Activated effector memory CD4-positive, alpha-beta T cell treated with anti-CD3 and anti-CD28 coated beads, Interleukin-2, amount 50 U/mL, for 16 hours (primary cell): ENCODE measurements around the gene B3GNT5.

ENCODE experiments used
- DNase-seq: peaks from one replicate; pipeline ENCODE4 v3.0.0-alpha.2; 2020

Gene B3GNT5

GRCh38 chr3:183266454-183266853 is 13.4 kb downstream of the B3GNT5 start:
- DNase-seq, result no peak

- DNase-seq, result no peak
Measured at GRCh38 chr3:183267140-183267539, 14.1 kb downstream of the B3GNT5 start.

GRCh38 chr3:183268366-183268765 is 15.3 kb downstream of the B3GNT5 start:
- no peak for DNase-seq

- no peak for DNase-seq
Measured at GRCh38 chr3:183269345-183269744, 16.3 kb downstream of the B3GNT5 start.

GRCh38 chr3:183270344-183270743 is 17.3 kb downstream of the B3GNT5 start:
- DNase-seq, result no peak

- no peak for DNase-seq
Measured at GRCh38 chr3:183272142-183272541, 19.1 kb downstream of the B3GNT5 start.

GRCh38 chr3:183272791-183273190 is 19.7 kb downstream of the B3GNT5 start:
- DNase-seq, result no peak

- DNase-seq, result no peak
Measured at GRCh38 chr3:183274609-183275008, 21.6 kb downstream of the B3GNT5 start.

GRCh38 chr3:183275418-183275817 is 22.4 kb downstream of the B3GNT5 start:
- no peak for DNase-seq

GRCh38 chr3:183275937-183276336 is 22.9 kb downstream of the B3GNT5 start:
- DNase-seq, result no peak

- DNase-seq, result no peak
Measured at GRCh38 chr3:183277260-183277659, 24.2 kb downstream of the B3GNT5 start.

GRCh38 chr3:183278479-183279088 is 25.5 kb downstream of the B3GNT5 start:
- no peak for DNase-seq

- no peak for DNase-seq
Measured at GRCh38 chr3:183279371-183279770, 26.3 kb downstream of the B3GNT5 start.

- DNase-seq, result no peak
Measured at GRCh38 chr3:183281126-183281797, 28.2 kb downstream of the B3GNT5 start.

GRCh38 chr3:183283886-183284285 is 30.8 kb downstream of the B3GNT5 start:
- DNase-seq, result no peak

- no peak for DNase-seq
Measured at GRCh38 chr3:183284570-183284969, 31.5 kb downstream of the B3GNT5 start.

GRCh38 chr3:183285318-183285717 is 32.3 kb downstream of the B3GNT5 start:
- no peak for DNase-seq

- DNase-seq, result peak; percentile 97
Measured at GRCh38 chr3:183285828-183286457, 32.9 kb downstream of the B3GNT5 start.

- peak; percentile 69 for DNase-seq
Measured at GRCh38 chr3:183287301-183287971, 34.4 kb downstream of the B3GNT5 start.

- no peak for DNase-seq
Measured at GRCh38 chr3:183288117-183288516, 35.1 kb downstream of the B3GNT5 start.

- no peak for DNase-seq
Measured at GRCh38 chr3:183290216-183290615, 37.2 kb downstream of the B3GNT5 start.

GRCh38 chr3:183291497-183292031 is 38.5 kb downstream of the B3GNT5 start:
- DNase-seq, result no peak

- DNase-seq, result no peak
Measured at GRCh38 chr3:183293966-183294365, 40.9 kb downstream of the B3GNT5 start.

GRCh38 chr3:183295211-183295610 is 42.2 kb downstream of the B3GNT5 start:
- DNase-seq, result no peak
